ENCODE data around the gene LTB4R2.

DNA sequence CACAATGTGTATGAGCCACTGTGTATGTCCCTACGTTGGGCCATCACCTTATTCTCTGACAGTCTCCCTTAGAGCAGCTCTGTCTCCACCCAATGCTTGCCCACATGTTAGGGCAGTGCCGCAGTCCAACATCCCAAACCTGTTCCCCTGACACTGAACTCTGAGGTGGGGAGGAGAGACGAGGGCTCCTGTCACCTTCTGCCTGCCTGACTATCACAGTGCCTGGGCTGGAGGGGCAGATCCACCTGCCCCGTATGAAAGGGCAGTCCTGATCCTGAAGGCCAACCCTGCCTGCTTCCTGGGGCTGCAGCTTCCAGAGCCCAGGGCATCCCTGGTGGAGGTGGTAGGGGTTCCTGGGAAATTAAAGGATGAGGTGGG is 49.2 kb upstream of the LTB4R2 start:
- TF ChIP-seq CTCF (conservative IDR thresholded peaks at IDR 0.05) (no peak), EZH2 (IDR thresholded peaks at IDR 0.05; ENCODE audit: low read depth) (no peak)

Data from PC-9 (cell line).